Natural killer cell (primary cell): ENCODE results near the gene RBM41. TPM values are rescaled to one million over a fixed set of nuclear protein-coding genes. Genes with fewer than 3 reads are reported as not detected.
"Not testable (repeated sequence)": the region's sequence is repeated elsewhere in the genome, so short reads cannot be mapped to it uniquely, and the experiment has no call there.

Experiments
- ATAC-seq, 3 donors: fragments of 150-1000 bp in 2 of 3; fragments of 200-7000 bp in 1 of 3; cut with Tn5 transposase; 1 replicate in 1 of 3; 2 replicates in 2 of 3; pipeline ENCODE4 v1.10.0; 2021; ENCODE audit warnings: mild to moderate bottlenecking in 2 of 3, moderate library complexity in 2 of 3
- DNase-seq, 2 donors: peaks; one replicate each; pipeline versions ENCODE4 v3.0.0 to v3.0.0-alpha.2; 2013 to 2021; ENCODE audit warnings: mixed read lengths in 1 of 2
- H3K27ac ChIP-seq: one replicate; pipeline ENCODE4 v1.5.1; 2013; ENCODE audit warnings: mild to moderate bottlenecking, low read length
- H3K27me3 ChIP-seq: one replicate; pipeline ENCODE4 v1.6.1; 2013; ENCODE audit warnings: low read length; ENCODE audit not compliant: control insufficient read depth, insufficient read depth
- H3K36me3 ChIP-seq: one replicate; pipeline ENCODE4 v1.6.1; 2013; ENCODE audit warnings: low read length; ENCODE audit not compliant: control insufficient read depth, insufficient read depth
- H3K4me1 ChIP-seq: one replicate; pipeline ENCODE4 v1.6.1; 2013; ENCODE audit warnings: low read length; ENCODE audit not compliant: control insufficient read depth, insufficient read depth
- H3K4me3 ChIP-seq: one replicate; pipeline ENCODE4 v1.5.1; 2013; ENCODE audit warnings: low read length
- H3K9me3 ChIP-seq: one replicate; pipeline ENCODE4 v1.6.1; 2013; ENCODE audit warnings: low read length; ENCODE audit not compliant: control insufficient read depth, insufficient read depth
- H3K27ac Mint-ChIP-seq, 2 donors: one replicate each; pipeline ENCODE4 v1.8.0; 2022; ENCODE audit warnings: mild to moderate bottlenecking in 2 of 2, mixed read lengths in 2 of 2, moderate library complexity in 1 of 2
- H3K27me3 Mint-ChIP-seq, 2 donors: one replicate each; pipeline ENCODE4 v1.8.0; 2022; ENCODE audit warnings: low read depth in 2 of 2, mixed read lengths in 2 of 2
- H3K36me3 Mint-ChIP-seq: one replicate; pipeline ENCODE4 v1.8.0; 2022; ENCODE audit warnings: mixed read lengths
- H3K4me1 Mint-ChIP-seq, 2 donors: one replicate each; pipeline ENCODE4 v1.8.0; 2022; ENCODE audit warnings: mixed read lengths in 2 of 2
- H3K4me3 Mint-ChIP-seq: one replicate; pipeline ENCODE4 v1.8.0; 2022; ENCODE audit warnings: mild to moderate bottlenecking, moderate library complexity, mixed read lengths
- H3K9me3 Mint-ChIP-seq, 2 donors: one replicate each; pipeline ENCODE4 v1.8.0; 2022; ENCODE audit warnings: mixed read lengths in 2 of 2
- CTCF ChIP-seq: fragments of 200-600 bp; IDR thresholded peaks from one replicate; pipeline ENCODE4 v1.8.0; 2022; ENCODE audit warnings: antibody characterized with exemption
- WGBS: methylation state at CpG from one replicate; pipeline ENCODE4 v1.1.7; 2013; ENCODE audit warnings: missing lambda C conversion rate; ENCODE audit not compliant: insufficient coverage; 5-methylcytosine and 5-hydroxymethylcytosine counted together
- intact Hi-C: fragments of 100-400 bp; cut with micrococcal nuclease; formaldehyde crosslinking; loops from one replicate; pipeline ENCODE4 v1.14.2; 2022
- total RNA-seq, 4 donors: library from RNA; stranded (reverse); fragments of 120-200 nt in 1 of 4; gene quantifications; one replicate each; pipeline versions ENCODE4 v1.2.3 to v1.2.4, GENCODE V29; 2013 to 2022

The RBM41 gene
- total RNA-seq, 3 donors from 2014 or later (not counting 1 experiment from before 2014, with no cell fraction given): 14.6 to 18.0 (median 15.3) TPM

GRCh38 chrX:107117993-107118321 lies 665 bp downstream of the RBM41 start:
- H3K27ac Mint-ChIP-seq: peak overlapping the region in 1 of 2 donors; percentile 90
- DNase-seq (no peak), ATAC-seq (no peak)
- Histone ChIP-seq H3K4me1 (no peaks in the 10 kb centered on the region), H3K4me3 (peak overlapping the region; percentile 54), H3K36me3 (peaks cover 27% of the 10 kb centered on the region), H3K27ac (no peak overlapping the region), H3K9me3 (no peaks in the 10 kb centered on the region), H3K27me3 (no peaks in the 10 kb centered on the region)
- peaks cover 6% of the 10 kb centered on the region for H3K36me3 Mint-ChIP-seq
- H3K4me1 Mint-ChIP-seq: peaks cover 8 to 38% of the 10 kb centered on the region in 2 donors
- H3K4me3 Mint-ChIP-seq: peak overlapping the region; percentile 93
- TF ChIP-seq CTCF: no peak
- peaks cover 0 to 3% of the 10 kb centered on the region in 2 donors for H3K27me3 Mint-ChIP-seq
- WGBS: 0% methylated on average over 4 of the region's 8 CpGs
- intact Hi-C loops: loop anchor here (5.0 kb wide), 1 partner anchor 49 kb away; no protein-coding TSS in a partner anchor
- H3K9me3 Mint-ChIP-seq: no peaks in the 10 kb centered on the region

GRCh38 chrX:107107459-107107858 lies 11.2 kb downstream of the RBM41 start:
- WGBS: 78% methylated on average over 1 of the region's 1 CpG
- Histone ChIP-seq H3K4me3 (no peak overlapping the region), H3K36me3 (peaks cover 9% of the 10 kb centered on the region), H3K27ac (no peak overlapping the region), H3K9me3 (no peaks in the 10 kb centered on the region), H3K4me1 (no peaks in the 10 kb centered on the region), H3K27me3 (no peaks in the 10 kb centered on the region)
- Mint-ChIP-seq H3K4me3 (no peak overlapping the region), H3K36me3 (no peaks in the 10 kb centered on the region), H3K4me1 (peaks cover 15 to 24% of the 10 kb centered on the region in 2 donors), H3K27me3 (peaks cover 0 to 6% of the 10 kb centered on the region in 2 donors), H3K27ac (peak overlapping the region; percentile 1 to 85), H3K9me3 (no peaks in the 10 kb centered on the region)
- intact Hi-C loops: no loop called here
- ATAC-seq: peak in 2 of 3 donors; percentile 35 to 60
- DNase-seq: no peak
- no peak for TF ChIP-seq CTCF

- Histone ChIP-seq H3K9me3 (no peaks in the 10 kb centered on the region), H3K27ac (no peak overlapping the region), H3K4me3 (no peak overlapping the region), H3K36me3 (peaks cover 5% of the 10 kb centered on the region), H3K4me1 (no peaks in the 10 kb centered on the region), H3K27me3 (no peaks in the 10 kb centered on the region)
- Mint-ChIP-seq H3K9me3 (no peaks in the 10 kb centered on the region), H3K4me3 (no peak overlapping the region), H3K27me3 (no peaks in the 10 kb centered on the region), H3K36me3 (no peaks in the 10 kb centered on the region), H3K4me1 (peaks cover 10 to 36% of the 10 kb centered on the region in 2 donors), H3K27ac (peak overlapping the region in 1 of 2 donors; percentile 44)
- TF ChIP-seq CTCF: no peak
- DNase-seq (peak in 1 of 2 donors; percentile 3), ATAC-seq (no peak)
- 67% methylated on average over 1 of the region's 1 CpG for WGBS
- intact Hi-C loops: no loop called here
These were observed 15.6 kb downstream of the RBM41 start for GRCh38 chrX:107102980-107103379.

GRCh38 chrX:107076158-107076557 lies 42.5 kb downstream of the RBM41 start:
- H3K9me3 Mint-ChIP-seq: peaks cover 5 to 7% of the 10 kb centered on the region in 2 donors
- ATAC-seq (no peak), DNase-seq (no peak)
- Histone ChIP-seq H3K9me3 (peaks cover 2% of the 10 kb centered on the region), H3K36me3 (no peaks in the 10 kb centered on the region), H3K4me1 (no peaks in the 10 kb centered on the region), H3K4me3 (no peak overlapping the region), H3K27me3 (no peaks in the 10 kb centered on the region), H3K27ac (no peak overlapping the region)
- no peaks in the 10 kb centered on the region for H3K27me3 Mint-ChIP-seq
- no peak overlapping the region for H3K27ac Mint-ChIP-seq
- intact Hi-C loops: no loop called here
- peaks cover 8% of the 10 kb centered on the region for H3K36me3 Mint-ChIP-seq
- WGBS: 100% methylated on average over 2 of the region's 6 CpGs
- H3K4me1 Mint-ChIP-seq: peaks cover 0 to 9% of the 10 kb centered on the region in 2 donors
- no peak overlapping the region for H3K4me3 Mint-ChIP-seq
- no peak for TF ChIP-seq CTCF

GRCh38 chrX:107057731-107058130 lies 60.9 kb downstream of the RBM41 start:
- H3K9me3 ChIP-seq, H3K4me1 Mint-ChIP-seq, DNase-seq, H3K27ac ChIP-seq, H3K4me1 ChIP-seq, H3K27ac Mint-ChIP-seq, H3K27me3 ChIP-seq, H3K27me3 Mint-ChIP-seq, H3K4me3 ChIP-seq, H3K9me3 Mint-ChIP-seq, H3K36me3 ChIP-seq, ATAC-seq, intact Hi-C loops, H3K36me3 Mint-ChIP-seq, H3K4me3 Mint-ChIP-seq: not testable (repeated sequence)
- WGBS: 88% methylated on average over 3 of the region's 3 CpGs
